Mesendoderm (in vitro differentiated cells): ENCODE data around the gene IL17B.
A peak's percentile ranks its signal among the peaks of the same experiment; 100 is the strongest.
"Not testable (repeated sequence)": the region's sequence is repeated elsewhere in the genome, so short reads cannot be mapped to it uniquely, and the experiment has no call there.

Experiments
- DNase-seq: peaks from one replicate; pipeline ENCODE4 v3.0.0; 2013
- H2AK5ac ChIP-seq: 2 replicates; pipeline ENCODE4 v1.6.1; 2013; ENCODE audit warnings: low read length, inconsistent platforms
- H2BK120ac ChIP-seq: 2 replicates; pipeline ENCODE4 v1.6.1; 2013; ENCODE audit warnings: low read depth, mild to moderate bottlenecking, low read length, moderate library complexity, mixed read lengths
- H2BK15ac ChIP-seq: replicated peaks from 2 replicates; pipeline ENCODE4 v1.6.1; 2013; ENCODE audit warnings: low read depth, mild to moderate bottlenecking, moderate library complexity
- H2BK5ac ChIP-seq: 2 replicates; pipeline ENCODE4 v1.6.1; 2013; ENCODE audit warnings: low read length, inconsistent platforms
- H3K18ac ChIP-seq: 2 replicates; pipeline ENCODE4 v1.6.1; 2013; ENCODE audit warnings: mild to moderate bottlenecking, low read length, mixed read lengths
- H3K23ac ChIP-seq: one replicate; pipeline ENCODE4 v1.6.1; 2013; ENCODE audit warnings: low read length
- H3K27ac ChIP-seq: 2 replicates; pipeline ENCODE4 v1.5.1; 2013; ENCODE audit warnings: low read depth, mild to moderate bottlenecking, inconsistent platforms, low read length, moderate library complexity
- H3K27me3 ChIP-seq: 2 replicates; pipeline ENCODE4 v1.6.1; 2013; ENCODE audit warnings: low read length, control low read depth, mild to moderate bottlenecking, inconsistent platforms; ENCODE audit not compliant: insufficient read depth, poor library complexity
- H3K36me3 ChIP-seq: 2 replicates; pipeline ENCODE4 v1.6.1; 2013; ENCODE audit warnings: low read length, inconsistent platforms; ENCODE audit not compliant: control insufficient read depth, insufficient read depth
- H3K4ac ChIP-seq: one replicate; pipeline ENCODE4 v1.6.1; 2013; ENCODE audit warnings: low read depth, mild to moderate bottlenecking, low read length, moderate library complexity
- H3K4me1 ChIP-seq: 2 replicates; pipeline ENCODE4 v1.6.1; 2013; ENCODE audit warnings: low read depth, low read length, inconsistent platforms; ENCODE audit not compliant: control insufficient read depth
- H3K4me2 ChIP-seq: 2 replicates; pipeline ENCODE4 v1.6.1; 2013; ENCODE audit warnings: low read length
- H3K4me3 ChIP-seq: 2 replicates; pipeline ENCODE4 v1.5.1; 2013; ENCODE audit warnings: mild to moderate bottlenecking, low read length
- H3K56ac ChIP-seq: one replicate; pipeline ENCODE4 v1.6.1; 2013; ENCODE audit warnings: low read length
- H3K79me1 ChIP-seq: 2 replicates; pipeline ENCODE4 v1.6.1; 2013; ENCODE audit warnings: low read length, inconsistent platforms
- H3K79me2 ChIP-seq: 2 replicates; pipeline ENCODE4 v1.6.1; 2013; ENCODE audit warnings: mild to moderate bottlenecking, low read length; ENCODE audit not compliant: control insufficient read depth, insufficient read depth
- H3K9ac ChIP-seq: 2 replicates; pipeline ENCODE4 v1.6.1; 2013; ENCODE audit warnings: low read length, inconsistent platforms
- H4K5ac ChIP-seq: one replicate; pipeline ENCODE4 v1.6.1; 2013; ENCODE audit warnings: low read length
- H4K8ac ChIP-seq: one replicate; pipeline ENCODE4 v1.6.1; 2013; ENCODE audit warnings: low read depth, mild to moderate bottlenecking, control low read depth, low read length, moderate library complexity
- WGBS: extraction: QIAGEN DNeasy Blood & Tissue Kit; methylation state at CpG from one replicate; pipeline ENCODE4 v1.1.7; 2013; ENCODE audit warnings: low lambda C conversion rate, missing lambda C conversion rate; ENCODE audit not compliant: insufficient coverage; ENCODE audit errors: extremely low coverage; 5-methylcytosine and 5-hydroxymethylcytosine counted together

IL17B gene

GRCh38 chr5:149399775-149400174 lies 20.7 kb upstream of the IL17B start:
- Histone ChIP-seq H2BK120ac (no peak overlapping the region), H3K79me1 (no peaks in the 10 kb centered on the region), H3K79me2 (no peaks in the 10 kb centered on the region), H3K4me2 (no peak overlapping the region), H3K4me1 (peaks cover 9% of the 10 kb centered on the region), H2AK5ac (no peak overlapping the region), H3K27ac (no peak overlapping the region), H3K4me3 (no peak overlapping the region), H4K5ac (no peak overlapping the region), H3K56ac (no peak overlapping the region), H3K27me3 (no peaks in the 10 kb centered on the region), H3K36me3 (no peaks in the 10 kb centered on the region), H3K18ac (no peak overlapping the region), H3K23ac (no peak overlapping the region), H3K4ac (no peak overlapping the region), H4K8ac (no peak overlapping the region), H3K9ac (no peak overlapping the region), H2BK5ac (no peak overlapping the region), H2BK15ac (no peak overlapping the region)
- DNase-seq, result peak; percentile 52

GRCh38 chr5:149398747-149399266 lies 19.7 kb upstream of the IL17B start:
- WGBS, result no CpG with 5 or more reads among the region's 7 CpGs
- H3K79me2 ChIP-seq, H3K27ac ChIP-seq, H3K56ac ChIP-seq, H3K4me1 ChIP-seq, H3K9ac ChIP-seq, H3K27me3 ChIP-seq, H3K23ac ChIP-seq, H3K4me3 ChIP-seq, H3K4ac ChIP-seq, H4K5ac ChIP-seq, H4K8ac ChIP-seq, DNase-seq, H3K4me2 ChIP-seq, H3K36me3 ChIP-seq, H2BK15ac ChIP-seq, H3K79me1 ChIP-seq, H3K18ac ChIP-seq, H2BK5ac ChIP-seq, H2AK5ac ChIP-seq, H2BK120ac ChIP-seq: not testable (repeated sequence)

- Histone ChIP-seq H3K18ac (no peak overlapping the region), H2BK15ac (no peak overlapping the region), H4K5ac (no peak overlapping the region), H2AK5ac (no peak overlapping the region), H3K27ac (no peak overlapping the region), H2BK5ac (no peak overlapping the region), H2BK120ac (no peak overlapping the region), H3K27me3 (no peaks in the 10 kb centered on the region), H3K4me1 (peaks cover 9% of the 10 kb centered on the region), H3K4ac (no peak overlapping the region), H3K79me1 (no peaks in the 10 kb centered on the region), H3K79me2 (no peaks in the 10 kb centered on the region), H3K9ac (no peak overlapping the region), H3K4me2 (no peak overlapping the region), H3K56ac (no peak overlapping the region), H4K8ac (no peak overlapping the region), H3K23ac (no peak overlapping the region), H3K36me3 (no peaks in the 10 kb centered on the region), H3K4me3 (no peak overlapping the region)
- no peak for DNase-seq
- no CpG with 5 or more reads among the region's 6 CpGs for WGBS
These were observed 18.4 kb upstream of the IL17B start for GRCh38 chr5:149397530-149397929.

GRCh38 chr5:149394996-149395395 lies 15.9 kb upstream of the IL17B start:
- not testable (repeated sequence) for H3K18ac ChIP-seq, H3K9ac ChIP-seq, DNase-seq, H4K5ac ChIP-seq, H3K36me3 ChIP-seq, H2BK5ac ChIP-seq, H3K4me3 ChIP-seq, H2BK15ac ChIP-seq, H3K4ac ChIP-seq, H3K4me2 ChIP-seq, H3K27ac ChIP-seq, H3K4me1 ChIP-seq, H3K79me1 ChIP-seq, H2BK120ac ChIP-seq, H3K56ac ChIP-seq, H3K27me3 ChIP-seq, H3K79me2 ChIP-seq, H3K23ac ChIP-seq, H4K8ac ChIP-seq, H2AK5ac ChIP-seq

- Histone ChIP-seq H3K36me3 (no peaks in the 10 kb centered on the region), H2BK5ac (no peak overlapping the region), H3K18ac (no peak overlapping the region), H4K8ac (no peak overlapping the region), H3K4ac (no peak overlapping the region), H2BK15ac (no peak overlapping the region), H3K56ac (no peak overlapping the region), H3K4me1 (no peaks in the 10 kb centered on the region), H2BK120ac (no peak overlapping the region), H2AK5ac (no peak overlapping the region), H3K4me2 (no peak overlapping the region), H4K5ac (no peak overlapping the region), H3K27me3 (no peaks in the 10 kb centered on the region), H3K79me1 (no peaks in the 10 kb centered on the region), H3K79me2 (no peaks in the 10 kb centered on the region), H3K23ac (no peak overlapping the region), H3K4me3 (no peak overlapping the region), H3K9ac (no peak overlapping the region), H3K27ac (no peak overlapping the region)
- no CpG with 5 or more reads among the region's 19 CpGs for WGBS
- no peak for DNase-seq
These were observed 13.6 kb upstream of the IL17B start for GRCh38 chr5:149392718-149393117.

GRCh38 chr5:149391524-149391923 lies 12.4 kb upstream of the IL17B start:
- WGBS, result no CpG with 5 or more reads among the region's 6 CpGs
- no peak overlapping the region for H3K4me2 ChIP-seq
- no peaks in the 10 kb centered on the region for H3K36me3 ChIP-seq
- H3K4me3 ChIP-seq, result no peak overlapping the region
- H2AK5ac ChIP-seq, result no peak overlapping the region
- H3K4me1 ChIP-seq, result no peaks in the 10 kb centered on the region
- H3K27me3 ChIP-seq, result no peaks in the 10 kb centered on the region
- H3K56ac ChIP-seq, result no peak overlapping the region
- no peak overlapping the region for H3K23ac ChIP-seq
- no peak overlapping the region for H3K4ac ChIP-seq
- H2BK120ac ChIP-seq, result no peak overlapping the region
- H2BK5ac ChIP-seq, result no peak overlapping the region
- H3K18ac ChIP-seq, result no peak overlapping the region
- no peak for DNase-seq
- no peak overlapping the region for H3K27ac ChIP-seq
- H4K8ac ChIP-seq, result no peak overlapping the region
- no peak overlapping the region for H3K9ac ChIP-seq
- H3K79me2 ChIP-seq, result no peaks in the 10 kb centered on the region
- H3K79me1 ChIP-seq, result no peaks in the 10 kb centered on the region
- H2BK15ac ChIP-seq, result no peak overlapping the region
- H4K5ac ChIP-seq, result no peak overlapping the region
